Loucy (cell line): ENCODE measurements around the gene POLD3.

Experiments used
- H2AFZ ChIP-seq: fragments of 200-600 bp; sonication (generic); 2 replicates; pipeline ENCODE4 v1.6.0; 2016; ENCODE audit warnings: antibody characterized with exemption, mild to moderate bottlenecking, low read length, moderate library complexity
- H3F3A ChIP-seq: fragments of 200-600 bp; 2 replicates; pipeline ENCODE4 v1.6.0; 2016; ENCODE audit warnings: antibody characterized with exemption, low read depth, mild to moderate bottlenecking
- H3K27me3 ChIP-seq: fragments of 200-600 bp; sonication (generic); 2 replicates; pipeline ENCODE4 v1.6.1; 2014; ENCODE audit warnings: low read length, mild to moderate bottlenecking; ENCODE audit not compliant: insufficient read depth, poor library complexity, severe bottlenecking
- H3K36me3 ChIP-seq: fragments of 200-600 bp; sonication (generic); 2 replicates; pipeline ENCODE4 v1.6.1; 2016; ENCODE audit warnings: low read length; ENCODE audit not compliant: insufficient read depth
- H3K4me1 ChIP-seq: fragments of 200-600 bp; sonication (generic); 2 replicates; pipeline ENCODE4 v1.5.1; 2014; ENCODE audit warnings: low read length, mild to moderate bottlenecking; ENCODE audit not compliant: insufficient read depth, poor library complexity, severe bottlenecking
- H3K4me2 ChIP-seq: fragments of 200-600 bp; sonication (generic); 2 replicates; pipeline ENCODE4 v1.6.0; 2014; ENCODE audit warnings: antibody characterized with exemption, low read length, low read depth, mild to moderate bottlenecking; ENCODE audit not compliant: poor library complexity, severe bottlenecking
- H3K4me3 ChIP-seq: fragments of 200-600 bp; sonication (generic); 2 replicates; pipeline ENCODE4 v1.5.1; 2014; ENCODE audit warnings: low read length, mild to moderate bottlenecking, mixed read lengths; ENCODE audit not compliant: poor library complexity, severe bottlenecking
- H3K79me2 ChIP-seq: fragments of 200-600 bp; sonication (generic); 2 replicates; pipeline ENCODE4 v1.6.1; 2014; ENCODE audit warnings: low read length; ENCODE audit not compliant: insufficient read depth
- H3K9ac ChIP-seq: fragments of 200-600 bp; sonication (generic); 2 replicates; pipeline ENCODE4 v1.6.0; 2014; ENCODE audit warnings: mild to moderate bottlenecking, low read depth, low read length, moderate library complexity; ENCODE audit not compliant: poor library complexity, severe bottlenecking
- H3K9me2 ChIP-seq: fragments of 200-600 bp; sonication (generic); replicated peaks from 2 replicates; pipeline ENCODE4 v1.6.1; 2016; ENCODE audit warnings: low read depth, low read length, mixed read lengths
- H3K9me3 ChIP-seq: fragments of 200-600 bp; sonication (generic); 2 replicates; pipeline ENCODE4 v1.6.1; 2014; ENCODE audit warnings: mild to moderate bottlenecking, antibody characterized with exemption, low read length, low read depth; ENCODE audit not compliant: insufficient read depth
- H4K20me1 ChIP-seq: fragments of 200-600 bp; sonication (generic); 2 replicates; pipeline ENCODE4 v1.6.0; 2014; ENCODE audit warnings: antibody characterized with exemption, low read length, mild to moderate bottlenecking; ENCODE audit not compliant: insufficient read depth, poor library complexity, severe bottlenecking
- CTCF ChIP-seq: fragments of 200-600 bp; sonication (generic); conservative IDR thresholded peaks from 2 replicates; pipeline ENCODE4 v1.5.1; 2014; ENCODE audit warnings: mild to moderate bottlenecking, antibody characterized with exemption, low read length
- EZH2phosphoT487 ChIP-seq: fragments of 200-600 bp; IDR thresholded peaks from 2 replicates; pipeline ENCODE4 v1.6.1; 2018; ENCODE audit warnings: antibody characterized with exemption, mild to moderate bottlenecking, moderate library complexity, borderline replicate concordance

POLD3 gene

GRCh38 chr11:74626604-74627003 is 34.2 kb downstream of the POLD3 start:
- no peak for TF ChIP-seq EZH2phosphoT487
- H3K79me2 ChIP-seq, result no peaks in the 10 kb centered on the region
- no peak overlapping the region for H3K9ac ChIP-seq
- no peaks in the 10 kb centered on the region for H3K27me3 ChIP-seq
- H3K4me1 ChIP-seq, result no peaks in the 10 kb centered on the region
- H2AFZ ChIP-seq, result no peak overlapping the region
- H3K9me2 ChIP-seq, result no peaks in the 10 kb centered on the region
- no peak overlapping the region for H3K4me2 ChIP-seq
- no peak overlapping the region for H3K4me3 ChIP-seq
- H3K36me3 ChIP-seq, result peaks cover 46% of the 10 kb centered on the region; the same call in 1 of the 2 replicates
- H3K9me3 ChIP-seq, result no peaks in the 10 kb centered on the region
- H4K20me1 ChIP-seq, result no peaks in the 10 kb centered on the region
- no peaks in the 10 kb centered on the region for H3F3A ChIP-seq

- Histone ChIP-seq H3K4me1 (no peaks in the 10 kb centered on the region), H3F3A (no peaks in the 10 kb centered on the region), H3K36me3 (peaks cover 45% of the 10 kb centered on the region; the same call in 1 of the 2 replicates), H3K9me3 (no peaks in the 10 kb centered on the region), H3K4me3 (no peak overlapping the region), H2AFZ (no peak overlapping the region), H3K79me2 (no peaks in the 10 kb centered on the region), H3K9ac (no peak overlapping the region), H3K9me2 (no peaks in the 10 kb centered on the region), H3K27me3 (no peaks in the 10 kb centered on the region), H4K20me1 (no peaks in the 10 kb centered on the region), H3K4me2 (no peak overlapping the region)
- TF ChIP-seq EZH2phosphoT487, result no peak
- no peak for TF ChIP-seq CTCF
Observed at GRCh38 chr11:74627381-74627780, 35.0 kb downstream of the POLD3 start.

- Histone ChIP-seq H2AFZ (no peak overlapping the region), H3K4me1 (no peaks in the 10 kb centered on the region), H3K27me3 (no peaks in the 10 kb centered on the region), H3F3A (no peaks in the 10 kb centered on the region), H3K9me2 (no peaks in the 10 kb centered on the region), H3K79me2 (no peaks in the 10 kb centered on the region), H3K4me2 (no peak overlapping the region), H4K20me1 (no peaks in the 10 kb centered on the region), H3K36me3 (peaks cover 56% of the 10 kb centered on the region; the same call in 1 of the 2 replicates), H3K9me3 (no peaks in the 10 kb centered on the region), H3K4me3 (no peak overlapping the region), H3K9ac (no peak overlapping the region)
- TF ChIP-seq CTCF, result no peak
- TF ChIP-seq EZH2phosphoT487, result no peak
Observed at GRCh38 chr11:74630043-74630442, 37.7 kb downstream of the POLD3 start.
